SJCRH30 (cell line): Measurements from ENCODE around the gene BTN3A1. TPM values are rescaled to one million over a fixed set of nuclear protein-coding genes. Genes with fewer than 3 reads are reported as not detected.
"Not testable (repeated sequence)": the region's sequence is repeated elsewhere in the genome, so short reads cannot be mapped to it uniquely, and the experiment has no call there.

ENCODE experiments used
- DNase-seq, 2 experiments: peaks; one replicate each; pipeline ENCODE4 v3.0.0-alpha.2; 2015 to 2020
- H3K27ac ChIP-seq: fragments of 250-450 bp; sonication (Bioruptor Pico); 2 replicates; pipeline ENCODE4 v1.5.1; 2020; ENCODE audit warnings: mild to moderate bottlenecking, moderate library complexity
- H3K27me3 ChIP-seq: fragments of 250-450 bp; sonication (Bioruptor Pico); 2 replicates; pipeline ENCODE4 v1.5.1; 2020; ENCODE audit warnings: mild to moderate bottlenecking, moderate library complexity
- H3K36me3 ChIP-seq: fragments of 250-450 bp; sonication (Bioruptor Pico); 2 replicates; pipeline ENCODE4 v1.5.1; 2020; ENCODE audit warnings: mild to moderate bottlenecking, moderate library complexity
- H3K4me1 ChIP-seq: fragments of 250-450 bp; sonication (Bioruptor Pico); 2 replicates; pipeline ENCODE4 v1.5.1; 2020; ENCODE audit warnings: mild to moderate bottlenecking, moderate library complexity
- H3K4me3 ChIP-seq: fragments of 250-450 bp; sonication (Bioruptor Pico); 2 replicates; pipeline ENCODE4 v1.5.1; 2020; ENCODE audit warnings: mild to moderate bottlenecking, moderate library complexity
- H3K9me3 ChIP-seq: fragments of 250-450 bp; sonication (Bioruptor Pico); replicated peaks from 2 replicates; pipeline ENCODE4 v1.5.1; 2020; ENCODE audit warnings: mild to moderate bottlenecking, moderate library complexity
- total RNA-seq: library from RNA; depleted of rRNA; stranded (reverse); fragments of >200 nt; shearing (Covaris generic); gene quantifications from 2 replicates; pipeline ENCODE4 v1.2.3, GENCODE V29; 2014

Gene BTN3A1
- total RNA-seq, 1 experiment from 2014 or later, result 0.81 TPM

- H3K9me3 ChIP-seq, result no peaks in the 10 kb centered on the region
- H3K27me3 ChIP-seq, result no peaks in the 10 kb centered on the region
- no peak for DNase-seq
- H3K36me3 ChIP-seq, result no peaks in the 10 kb centered on the region
- peaks cover 6% of the 10 kb centered on the region; the same call in 1 of the 2 replicates for H3K4me1 ChIP-seq
- no peak overlapping the region for H3K27ac ChIP-seq
- no peak overlapping the region for H3K4me3 ChIP-seq
These were observed 13.1 kb downstream of the BTN3A1 start for GRCh38 chr6:26415036-26415614.

GRCh38 chr6:26415791-26416190 is 13.7 kb downstream of the BTN3A1 start:
- no peak for DNase-seq
- H3K4me1 ChIP-seq, result peaks cover 6% of the 10 kb centered on the region; the same call in 1 of the 2 replicates
- H3K9me3 ChIP-seq, result no peaks in the 10 kb centered on the region
- no peaks in the 10 kb centered on the region for H3K36me3 ChIP-seq
- no peaks in the 10 kb centered on the region for H3K27me3 ChIP-seq
- H3K4me3 ChIP-seq, result no peak overlapping the region
- H3K27ac ChIP-seq, result no peak overlapping the region

GRCh38 chr6:26416288-26416687 is 14.2 kb downstream of the BTN3A1 start:
- Histone ChIP-seq H3K9me3 (no peaks in the 10 kb centered on the region), H3K27ac (no peak overlapping the region), H3K4me1 (peaks cover 6% of the 10 kb centered on the region; the same call in 1 of the 2 replicates), H3K36me3 (no peaks in the 10 kb centered on the region), H3K27me3 (no peaks in the 10 kb centered on the region), H3K4me3 (no peak overlapping the region)
- no peak for DNase-seq

GRCh38 chr6:26418077-26418476 is 16.0 kb downstream of the BTN3A1 start:
- not testable (repeated sequence) for H3K36me3 ChIP-seq, DNase-seq, H3K4me1 ChIP-seq, H3K9me3 ChIP-seq, H3K4me3 ChIP-seq, H3K27ac ChIP-seq, H3K27me3 ChIP-seq

- H3K4me3 ChIP-seq, result not testable (repeated sequence)
These were observed 16.7 kb downstream of the BTN3A1 start for GRCh38 chr6:26418795-26419194.

GRCh38 chr6:26420688-26421171 is 18.7 kb downstream of the BTN3A1 start:
- H3K27me3 ChIP-seq, result no peaks in the 10 kb centered on the region
- H3K36me3 ChIP-seq, result no peaks in the 10 kb centered on the region; the same call in 1 of the 2 replicates
- no peaks in the 10 kb centered on the region for H3K4me1 ChIP-seq
- peak overlapping the region; percentile 67 for H3K4me3 ChIP-seq
- peak overlapping the region; percentile 56 for H3K27ac ChIP-seq
- no peaks in the 10 kb centered on the region for H3K9me3 ChIP-seq
- DNase-seq, result peak; percentile 55 to 72

More at GRCh38 chr6:26418795-26419194, 16.7 kb downstream of the BTN3A1 start:
- H3K27ac ChIP-seq, H3K4me1 ChIP-seq, H3K36me3 ChIP-seq, H3K9me3 ChIP-seq, H3K27me3 ChIP-seq, DNase-seq: not testable (repeated sequence)

GRCh38 chr6:26421259-26422144 is 19.4 kb downstream of the BTN3A1 start:
- H3K4me1 ChIP-seq, result no peaks in the 10 kb centered on the region
- H3K4me3 ChIP-seq, result peak overlapping the region; percentile 67
- H3K27me3 ChIP-seq, result no peaks in the 10 kb centered on the region
- no peaks in the 10 kb centered on the region for H3K9me3 ChIP-seq
- no peaks in the 10 kb centered on the region; the same call in 1 of the 2 replicates for H3K36me3 ChIP-seq
- peak overlapping the region; percentile 56 for H3K27ac ChIP-seq
- peak; percentile 80 to 90 for DNase-seq

GRCh38 chr6:26422329-26422728 is 20.3 kb downstream of the BTN3A1 start:
- no peaks in the 10 kb centered on the region for H3K9me3 ChIP-seq
- no peaks in the 10 kb centered on the region for H3K4me1 ChIP-seq
- no peaks in the 10 kb centered on the region for H3K27me3 ChIP-seq
- no peak overlapping the region for H3K27ac ChIP-seq
- H3K36me3 ChIP-seq, result no peaks in the 10 kb centered on the region; the same call in 1 of the 2 replicates
- H3K4me3 ChIP-seq, result peak overlapping the region; percentile 67
- DNase-seq, result no peak

- Histone ChIP-seq H3K4me1 (no peaks in the 10 kb centered on the region), H3K9me3 (no peaks in the 10 kb centered on the region), H3K36me3 (peaks cover 3% of the 10 kb centered on the region), H3K27ac (no peak overlapping the region), H3K4me3 (no peak overlapping the region), H3K27me3 (no peaks in the 10 kb centered on the region)
- no peak for DNase-seq
These were observed 24.8 kb downstream of the BTN3A1 start for GRCh38 chr6:26426691-26427450.

- H3K9me3 ChIP-seq, result no peaks in the 10 kb centered on the region
- DNase-seq, result no peak
- no peak overlapping the region for H3K27ac ChIP-seq
- no peaks in the 10 kb centered on the region for H3K27me3 ChIP-seq
- no peaks in the 10 kb centered on the region for H3K4me1 ChIP-seq
- peaks cover 3% of the 10 kb centered on the region for H3K36me3 ChIP-seq
- H3K4me3 ChIP-seq, result no peak overlapping the region
These were observed 25.4 kb downstream of the BTN3A1 start for GRCh38 chr6:26427451-26427809.

GRCh38 chr6:26428206-26428605 is 26.1 kb downstream of the BTN3A1 start:
- Histone ChIP-seq H3K27me3 (no peaks in the 10 kb centered on the region), H3K9me3 (no peaks in the 10 kb centered on the region), H3K36me3 (peaks cover 3% of the 10 kb centered on the region), H3K27ac (no peak overlapping the region), H3K4me1 (no peaks in the 10 kb centered on the region), H3K4me3 (no peak overlapping the region)
- no peak for DNase-seq

GRCh38 chr6:26430787-26431186 is 28.7 kb downstream of the BTN3A1 start:
- peaks cover 3% of the 10 kb centered on the region for H3K36me3 ChIP-seq

GRCh38 chr6:26431258-26432172 is 29.4 kb downstream of the BTN3A1 start:
- Histone ChIP-seq H3K27ac (no peak overlapping the region), H3K36me3 (peaks cover 3% of the 10 kb centered on the region), H3K4me1 (no peaks in the 10 kb centered on the region), H3K4me3 (no peak overlapping the region), H3K9me3 (no peaks in the 10 kb centered on the region), H3K27me3 (no peaks in the 10 kb centered on the region)
- DNase-seq, result no peak

More at GRCh38 chr6:26430787-26431186, 28.7 kb downstream of the BTN3A1 start:
- Histone ChIP-seq H3K9me3 (no peaks in the 10 kb centered on the region), H3K27me3 (no peaks in the 10 kb centered on the region), H3K4me3 (no peak overlapping the region), H3K27ac (no peak overlapping the region), H3K4me1 (no peaks in the 10 kb centered on the region)
- no peak for DNase-seq

- Histone ChIP-seq H3K27ac (no peak overlapping the region), H3K4me1 (no peaks in the 10 kb centered on the region), H3K36me3 (peaks cover 3% of the 10 kb centered on the region), H3K4me3 (no peak overlapping the region), H3K27me3 (no peaks in the 10 kb centered on the region), H3K9me3 (no peaks in the 10 kb centered on the region)
- DNase-seq, result no peak
These were observed 30.6 kb downstream of the BTN3A1 start for GRCh38 chr6:26432627-26433201.
